Measurements from ENCODE around the gene SPAG9. TPM values are rescaled to one million over a fixed set of nuclear protein-coding genes. Genes with fewer than 3 reads are reported as not detected.
A peak's percentile ranks its signal among the peaks of the same experiment; 100 is the strongest.

Gene SPAG9
- total RNA-seq, 1 experiment from 2014 or later: 129 TPM

DNA sequence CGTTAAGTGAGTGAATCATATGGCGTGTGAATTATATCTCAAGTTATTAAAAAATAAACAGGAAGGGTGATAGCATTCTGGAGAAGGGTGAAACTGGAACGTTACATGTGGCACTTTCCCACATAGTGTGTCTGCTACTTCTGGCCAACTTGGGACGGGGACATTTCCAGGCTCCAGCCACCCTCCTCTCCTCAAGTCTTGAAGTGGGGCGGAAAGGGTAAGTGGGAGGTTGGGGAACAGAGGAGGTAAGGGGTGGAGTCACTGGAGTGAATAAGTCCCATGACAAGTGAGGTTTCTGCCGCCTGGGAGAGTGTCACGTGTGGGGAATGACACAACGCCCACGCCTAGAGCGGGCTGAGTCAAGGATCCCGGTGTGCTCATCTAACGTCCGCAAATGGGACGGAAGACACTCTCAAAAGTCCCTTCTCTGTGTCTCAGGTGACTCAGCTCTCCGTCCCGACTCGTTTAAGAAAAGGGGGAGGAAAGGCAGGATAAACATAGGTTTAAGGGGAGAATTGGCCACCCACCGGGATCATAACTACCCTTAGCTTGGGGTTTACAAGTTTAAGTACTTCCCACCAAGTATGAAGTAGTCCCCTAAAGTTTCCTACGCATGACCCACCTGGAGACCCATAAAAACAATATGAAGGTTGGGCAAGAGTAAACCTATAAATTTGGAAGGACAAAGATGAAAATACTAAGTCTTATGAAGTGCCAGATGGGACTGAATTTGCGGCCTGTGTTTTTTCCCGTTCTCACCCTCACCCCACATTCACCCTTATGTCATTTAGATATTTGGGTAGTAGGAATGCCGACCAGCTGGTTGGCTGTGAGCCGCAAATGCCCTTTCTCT, 1.2 kb upstream of the SPAG9 start:
- BruUV-seq (replicated peaks): no TSS peak
- intact Hi-C loops (cut with micrococcal nuclease; ENCODE audit: unreplicated experiment): no loop called here
- Mint-ChIP-seq H3K4me1 (ENCODE audit: low read depth, unreplicated experiment) (peaks cover 56% of the 10 kb centered on the region), H3K9me3 (ENCODE audit: low read depth, unreplicated experiment) (no peaks in the 10 kb centered on the region), H3K4me3 (ENCODE audit: low read depth, unreplicated experiment) (peak overlapping the region; percentile 99), H3K36me3 (ENCODE audit: insufficient read depth, unreplicated experiment) (peaks cover 50% of the 10 kb centered on the region), H3K27ac (ENCODE audit: unreplicated experiment) (peak overlapping the region; percentile 98), H3K27me3 (ENCODE audit: unreplicated experiment) (no peaks in the 10 kb centered on the region)
- CTCF ChIA-PET: interaction anchor here (0.5 to 3.1 kb wide), 4 partner anchors 29 to 269 kb away, joined by 3 to 37 read pairs (median 5); partner anchors contain the start of gene NME1
- peak; percentile 94 for DNase-seq
- TF ChIP-seq, protein P1, sequence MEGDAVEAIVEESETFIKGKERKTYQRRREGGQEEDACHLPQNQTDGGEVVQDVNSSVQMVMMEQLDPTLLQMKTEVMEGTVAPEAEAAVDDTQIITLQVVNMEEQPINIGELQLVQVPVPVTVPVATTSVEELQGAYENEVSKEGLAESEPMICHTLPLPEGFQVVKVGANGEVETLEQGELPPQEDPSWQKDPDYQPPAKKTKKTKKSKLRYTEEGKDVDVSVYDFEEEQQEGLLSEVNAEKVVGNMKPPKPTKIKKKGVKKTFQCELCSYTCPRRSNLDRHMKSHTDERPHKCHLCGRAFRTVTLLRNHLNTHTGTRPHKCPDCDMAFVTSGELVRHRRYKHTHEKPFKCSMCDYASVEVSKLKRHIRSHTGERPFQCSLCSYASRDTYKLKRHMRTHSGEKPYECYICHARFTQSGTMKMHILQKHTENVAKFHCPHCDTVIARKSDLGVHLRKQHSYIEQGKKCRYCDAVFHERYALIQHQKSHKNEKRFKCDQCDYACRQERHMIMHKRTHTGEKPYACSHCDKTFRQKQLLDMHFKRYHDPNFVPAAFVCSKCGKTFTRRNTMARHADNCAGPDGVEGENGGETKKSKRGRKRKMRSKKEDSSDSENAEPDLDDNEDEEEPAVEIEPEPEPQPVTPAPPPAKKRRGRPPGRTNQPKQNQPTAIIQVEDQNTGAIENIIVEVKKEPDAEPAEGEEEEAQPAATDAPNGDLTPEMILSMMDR (IDR thresholded peaks at IDR 0.05; ENCODE audit: unreplicated experiment): no peak

DNA sequence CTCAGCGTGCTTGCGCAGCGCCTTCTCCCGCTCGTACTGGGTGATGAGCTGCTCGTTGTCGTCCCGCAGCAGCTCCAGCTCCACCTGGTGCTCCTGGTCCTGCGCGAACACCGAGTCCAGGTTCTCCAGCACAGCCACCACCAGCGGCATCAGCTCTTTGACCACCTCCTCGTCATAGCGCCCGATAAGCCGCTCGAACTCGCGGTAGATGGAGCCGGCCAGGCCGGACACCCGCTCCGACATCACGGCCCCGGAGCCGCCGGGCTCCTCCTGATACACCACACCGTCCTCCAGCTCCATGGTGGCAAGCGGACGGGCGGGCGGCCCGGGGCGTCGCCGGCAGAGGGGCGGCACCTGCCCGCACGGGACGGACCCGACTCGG, 320 bp downstream of the SPAG9 start:
- DNase-seq: no peak

DNA sequence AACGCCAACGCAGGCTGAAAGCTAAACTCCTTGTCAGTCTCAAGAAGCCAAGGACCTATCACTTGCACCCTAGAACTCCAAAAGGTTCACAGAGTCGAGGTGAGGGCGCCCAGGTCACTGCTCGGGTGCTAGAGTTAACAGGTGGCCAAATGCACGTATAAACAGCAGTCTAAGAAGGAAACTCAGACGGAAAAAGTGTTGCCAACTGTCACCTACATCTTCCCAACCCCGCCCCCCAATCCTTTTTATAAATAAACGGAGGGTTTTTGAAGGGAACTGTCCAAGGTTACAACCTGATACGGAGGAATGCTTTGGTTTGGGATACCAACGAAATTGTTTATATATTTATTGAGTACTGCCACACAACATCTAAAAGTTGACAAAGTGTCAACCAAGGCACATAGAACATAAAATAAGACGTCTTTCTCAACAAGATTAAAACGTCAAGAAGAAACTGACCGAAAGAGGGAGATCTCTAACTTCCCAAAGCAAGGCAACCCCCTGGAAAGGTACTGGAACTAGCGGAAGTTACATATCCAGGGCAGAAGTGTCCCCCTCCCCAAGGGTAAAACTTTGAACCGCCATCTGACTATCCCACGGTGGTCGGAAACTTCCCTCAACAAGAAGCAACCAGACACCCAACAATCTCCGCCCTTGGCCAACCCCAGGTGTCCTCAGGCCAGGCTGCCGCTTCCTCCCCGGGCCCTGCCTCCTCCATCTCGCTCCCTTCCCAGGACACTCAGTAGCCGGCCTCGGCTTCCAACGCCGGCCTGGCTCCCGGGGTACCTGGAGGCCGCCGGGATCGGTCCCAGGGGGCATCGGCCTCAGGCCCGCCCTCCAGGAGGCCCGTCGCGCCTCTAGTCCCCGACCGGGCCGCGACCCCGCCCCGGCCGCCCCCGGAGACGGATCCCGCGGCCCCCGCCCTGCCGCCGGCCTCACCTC, 982 bp downstream of the SPAG9 start:
- peak overlapping the region; percentile 98 for H3K27ac Mint-ChIP-seq (ENCODE audit: unreplicated experiment)
- peak overlapping the region; percentile 99 for H3K4me3 Mint-ChIP-seq (ENCODE audit: low read depth, unreplicated experiment)
- DNase-seq: peak; percentile 52
- no peaks in the 10 kb centered on the region for H3K9me3 Mint-ChIP-seq (ENCODE audit: low read depth, unreplicated experiment)
- BruUV-seq (replicated peaks): no TSS peak
- no peaks in the 10 kb centered on the region for H3K27me3 Mint-ChIP-seq (ENCODE audit: unreplicated experiment)
- intact Hi-C loops (cut with micrococcal nuclease; ENCODE audit: unreplicated experiment): loop anchor here (1.0 kb wide), 1 partner anchor 34 kb away; the partner anchor contains the start of gene NME1
- TF ChIP-seq, protein P1 (IDR thresholded peaks at IDR 0.05; ENCODE audit: unreplicated experiment): no peak
- CTCF ChIA-PET: interaction anchor here (0.6 to 3.1 kb wide), 11 partner anchors 10 to 203 kb away, joined by 3 to 37 read pairs (median 4); partner anchors contain the start of gene NME1
- H3K36me3 Mint-ChIP-seq (ENCODE audit: insufficient read depth, unreplicated experiment): peaks cover 50% of the 10 kb centered on the region
- H3K4me1 Mint-ChIP-seq (ENCODE audit: low read depth, unreplicated experiment): peaks cover 56% of the 10 kb centered on the region

More for the DNA sequence above, 320 bp downstream of the SPAG9 start:
- BruUV-seq (replicated peaks): no TSS peak
- intact Hi-C loops (cut with micrococcal nuclease; ENCODE audit: unreplicated experiment): no loop called here
- no peaks in the 10 kb centered on the region for H3K27me3 Mint-ChIP-seq (ENCODE audit: unreplicated experiment)
- H3K9me3 Mint-ChIP-seq (ENCODE audit: low read depth, unreplicated experiment): no peaks in the 10 kb centered on the region
- peak overlapping the region; percentile 98 for H3K27ac Mint-ChIP-seq (ENCODE audit: unreplicated experiment)
- TF ChIP-seq, protein P1 (IDR thresholded peaks at IDR 0.05; ENCODE audit: unreplicated experiment): no peak
- H3K4me1 Mint-ChIP-seq (ENCODE audit: low read depth, unreplicated experiment): peaks cover 61% of the 10 kb centered on the region
- peak overlapping the region; percentile 99 for H3K4me3 Mint-ChIP-seq (ENCODE audit: low read depth, unreplicated experiment)
- peaks cover 50% of the 10 kb centered on the region for H3K36me3 Mint-ChIP-seq (ENCODE audit: insufficient read depth, unreplicated experiment)
- CTCF ChIA-PET: interaction anchor here (0.6 to 3.1 kb wide), 9 partner anchors 11 to 120 kb away, joined by 3 to 37 read pairs (median 3); partner anchors contain the start of gene NME1

All from Calu3 (cell line).